Measurements from ENCODE around the gene LBX2.

LBX2 gene

GRCh38 chr2:74499267-74499939 is at the start of gene LBX2:
LBX2 (minus strand) TSS chr2:74499603; CDS start chr2:74499537, 66 bp downstream.
- DNase-seq: no peak

GRCh38 chr2:74548285-74548899 is 49.0 kb upstream of the LBX2 start:
- DNase-seq: no peak

GRCh38 chr2:74546004-74546403 is 46.6 kb upstream of the LBX2 start:
- no peak for DNase-seq

GRCh38 chr2:74544634-74545033 is 45.2 kb upstream of the LBX2 start:
- no peak for DNase-seq

- no peak for DNase-seq
Measured at GRCh38 chr2:74542978-74543377, 43.6 kb upstream of the LBX2 start.

- no peak for DNase-seq
Measured at GRCh38 chr2:74540291-74540690, 40.9 kb upstream of the LBX2 start.

GRCh38 chr2:74538881-74539339 is 39.5 kb upstream of the LBX2 start:
- DNase-seq: no peak

- no peak for DNase-seq
Measured at GRCh38 chr2:74537140-74537539, 37.7 kb upstream of the LBX2 start.

GRCh38 chr2:74536166-74536950 is 37.0 kb upstream of the LBX2 start:
- no peak for DNase-seq

- DNase-seq: no peak
Measured at GRCh38 chr2:74535440-74535965, 36.1 kb upstream of the LBX2 start.

- no peak for DNase-seq
Measured at GRCh38 chr2:74534411-74534810, 35.0 kb upstream of the LBX2 start.

GRCh38 chr2:74533464-74533863 is 34.1 kb upstream of the LBX2 start:
- DNase-seq: no peak

GRCh38 chr2:74532222-74532621 is 32.8 kb upstream of the LBX2 start:
- DNase-seq: no peak

- no peak for DNase-seq
Measured at GRCh38 chr2:74531666-74532065, 32.3 kb upstream of the LBX2 start.

GRCh38 chr2:74530239-74531187 is 31.1 kb upstream of the LBX2 start:
- DNase-seq: no peak

GRCh38 chr2:74529357-74530238 is 30.2 kb upstream of the LBX2 start, which contains the start of the genes AUP1 and HTRA2:
AUP1 (minus strand) TSS chr2:74529706; CDS start chr2:74529629, 77 bp downstream.
HTRA2 (plus strand) TSS chr2:74529933; CDS start chr2:74530007, 74 bp downstream.
- peak; percentile 84 for DNase-seq

GRCh38 chr2:74528600-74529356 is 29.4 kb upstream of the LBX2 start:
- DNase-seq: no peak

GRCh38 chr2:74527741-74528140 is 28.3 kb upstream of the LBX2 start:
- no peak for DNase-seq

GRCh38 chr2:74526649-74527230 is 27.3 kb upstream of the LBX2 start:
- no peak for DNase-seq

Measured in NCI-H1417 treated with DMSO at 0.1 percent for 48 hours (cell line).